Measurements from ENCODE around the gene C1orf105.

- TF ChIP-seq POLR2AphosphoS5 (IDR thresholded peaks at IDR 0.05) (no peak), CTCF (IDR thresholded peaks at IDR 0.05) (no peak)
Observed at GRCh38 chr1:172469717-172470116, 49.2 kb downstream of the C1orf105 start.

Data from suprapubic skin (tissue), 3 donors.